ENCODE data around the gene SCNN1A. TPM values are rescaled to one million over a fixed set of nuclear protein-coding genes. Genes with fewer than 3 reads are reported as not detected.

The SCNN1A gene
- total and polyA plus RNA-seq, 2 of the 4 experiments (the other 2 are of a cell fraction), result 0.41 TPM; not detected in 1

- no peak overlapping the region for H2BK5ac ChIP-seq (ENCODE audit: low read depth, low read length, poor library complexity, severe bottlenecking)
- TF ChIP-seq BHLHE40 (IDR thresholded peaks at IDR 0.05; ENCODE audit: low read depth, low read length), result no peak
- no peak for TF ChIP-seq CHD1 (IDR thresholded peaks at IDR 0.05; ENCODE audit: low read depth, low read length)
- TF ChIP-seq FOS (IDR thresholded peaks at IDR 0.05; ENCODE audit: low read depth, low read length), result no peak
- TF ChIP-seq CEBPB (IDR thresholded peaks at IDR 0.05; ENCODE audit: low read depth, low read length), result 0 out of 2 replicates have a peak, but pooled peaks have one; percentile 6
- TF ChIP-seq NFE2L2 (IDR thresholded peaks at IDR 0.05; ENCODE audit: low read depth, low read length), result no peak
- H4K20me1 ChIP-seq (ENCODE audit: insufficient read depth, low read length), result peaks cover 7% of the 10 kb centered on the region; the same call in 1 of the 2 replicates
- 100% methylated on average over 1 of the region's 1 CpG; no CpG with 5 or more reads in 1 of the 2 experiments for WGBS, 2 experiments (ENCODE audit: extremely low coverage in 2 of 2, insufficient read length in 1 of 2)
- H2BK120ac ChIP-seq (ENCODE audit: low read depth, low read length), result no peak overlapping the region
- intact Hi-C loops (cut with micrococcal nuclease), result no loop called here
- no peak overlapping the region for H3K4me2 ChIP-seq (ENCODE audit: low read depth, low read length)
- no peak overlapping the region for H3K9ac ChIP-seq (ENCODE audit: low read depth, low read length)
- no peak overlapping the region for H3K4ac ChIP-seq (ENCODE audit: low read depth, low read length)
- H3K18ac ChIP-seq (ENCODE audit: low read depth, low read length), result no peak overlapping the region
- no peaks in the 10 kb centered on the region for H3K9me3 ChIP-seq (ENCODE audit: control insufficient read depth, insufficient read depth, low read length)
- H2BK20ac ChIP-seq (ENCODE audit: low read depth, low read length), result no peak overlapping the region
- H3K23ac ChIP-seq (ENCODE audit: low read depth, low read length), result no peak overlapping the region
- H3K36me3 ChIP-seq (ENCODE audit: control insufficient read depth, insufficient read depth, low read length), result peaks cover 46% of the 10 kb centered on the region
- H3K27me3 ChIP-seq (ENCODE audit: control insufficient read depth, insufficient read depth, low read length), result no peaks in the 10 kb centered on the region
- H2AFZ ChIP-seq (replicated peaks; ENCODE audit: low read length, poor library complexity), result no peak overlapping the region
- no peak overlapping the region for H3K14ac ChIP-seq (replicated peaks; ENCODE audit: low read depth, low read length)
- no peak overlapping the region for H4K91ac ChIP-seq (ENCODE audit: insufficient read depth, low read depth, low read length)
- no peak overlapping the region for H2AK5ac ChIP-seq (ENCODE audit: low read depth, low read length)
- H3K56ac ChIP-seq (ENCODE audit: extremely low read depth, insufficient read depth, low read length), result no peak overlapping the region
- DNase-seq, result no peak
- no peak overlapping the region for H3K4me3 ChIP-seq (ENCODE audit: insufficient read depth, low read depth, low read length)
- no peak overlapping the region for H4K5ac ChIP-seq (ENCODE audit: low read depth, low read length)
- peaks cover 36% of the 10 kb centered on the region for H3K9me1 ChIP-seq (ENCODE audit: insufficient read depth, low read length)
- H2BK15ac ChIP-seq (ENCODE audit: low read depth, low read length), result no peak overlapping the region
- peaks cover 20% of the 10 kb centered on the region for H3K4me1 ChIP-seq (ENCODE audit: control insufficient read depth, insufficient read depth, low read length)
- H4K8ac ChIP-seq (ENCODE audit: low read depth in 2 of 2, low read length in 2 of 2), result no peak overlapping the region; a peak in 1 of 4 replicates
- CTCF ChIA-PET, result no interaction called here
- no peak overlapping the region for H3K27ac ChIP-seq (ENCODE audit: insufficient read depth, low read length)
- POLR2A ChIA-PET (ENCODE audit: unreplicated experiment), result no interaction called here
- H3K79me1 ChIP-seq (ENCODE audit: low read depth in 1 of 2, low read length in 2 of 2), result peaks cover 27 to 62% of the 10 kb centered on the region in 2 experiments; a peak in 3 of 4 replicates
- BruUV-seq (replicated peaks), result no TSS peak
- dilution Hi-C loops (cut with HindIII; ENCODE audit: low sequenced_read_pairs, unreplicated experiment), result no loop called here
- H2AK9ac ChIP-seq (replicated peaks; ENCODE audit: low read depth, low read length, poor library complexity), result no peak overlapping the region
- in situ Hi-C loops (cut with MboI; ENCODE audit: low sequenced_read_pairs), result no loop called here
- ATAC-seq (ENCODE audit: low read depth), result no peak
Observed at GRCh38 chr12:6386491-6386890, 11.1 kb upstream of the SCNN1A start.

Measured in IMR-90 (cell line).